HG03064 (cell line): ENCODE measurements around the gene NAV2.

Source experiments
- ATAC-seq: cut with Tn5 transposase; IDR thresholded peaks from one replicate; pipeline ENCODE4 v1.9.1; 2021; ENCODE audit warnings: low read depth; ENCODE audit not compliant: unreplicated experiment

NAV2 gene

GRCh38 chr11:19712281-19713195 lies at the start of gene NAV2:
NAV2 (plus strand) TSS chr11:19712837; CDS start chr11:19713696, 859 bp downstream.
- ATAC-seq = peak; percentile 96

GRCh38 chr11:19663206-19663605 lies 49.4 kb upstream of the NAV2 start:
- no peak for ATAC-seq

GRCh38 chr11:19664886-19665548 lies 47.6 kb upstream of the NAV2 start:
- ATAC-seq = no peak

- no peak for ATAC-seq
Observed at GRCh38 chr11:19666951-19667350, 45.7 kb upstream of the NAV2 start.

GRCh38 chr11:19669511-19669910 lies 43.1 kb upstream of the NAV2 start:
- ATAC-seq = no peak

GRCh38 chr11:19670030-19670791 lies 42.4 kb upstream of the NAV2 start:
- ATAC-seq = no peak

GRCh38 chr11:19672586-19673206 lies 39.9 kb upstream of the NAV2 start:
- ATAC-seq = no peak

- no peak for ATAC-seq
Observed at GRCh38 chr11:19673924-19674729, 38.5 kb upstream of the NAV2 start.

GRCh38 chr11:19674836-19675235 lies 37.8 kb upstream of the NAV2 start:
- no peak for ATAC-seq

- no peak for ATAC-seq
Observed at GRCh38 chr11:19675397-19675796, 37.2 kb upstream of the NAV2 start.

GRCh38 chr11:19676475-19677380 lies 35.9 kb upstream of the NAV2 start:
- no peak for ATAC-seq

- no peak for ATAC-seq
Observed at GRCh38 chr11:19677381-19678080, 35.1 kb upstream of the NAV2 start.

GRCh38 chr11:19679952-19680828 lies 32.4 kb upstream of the NAV2 start:
- no peak for ATAC-seq

GRCh38 chr11:19680829-19681368 lies 31.7 kb upstream of the NAV2 start:
- ATAC-seq = no peak

GRCh38 chr11:19683141-19683805 lies 29.4 kb upstream of the NAV2 start:
- ATAC-seq = no peak

- ATAC-seq = no peak
Observed at GRCh38 chr11:19683862-19684491, 28.7 kb upstream of the NAV2 start.
